Measurements from ENCODE around the gene RAB12. TPM values are rescaled to one million over a fixed set of nuclear protein-coding genes. Genes with fewer than 3 reads are reported as not detected.

RAB12 gene, protein sequence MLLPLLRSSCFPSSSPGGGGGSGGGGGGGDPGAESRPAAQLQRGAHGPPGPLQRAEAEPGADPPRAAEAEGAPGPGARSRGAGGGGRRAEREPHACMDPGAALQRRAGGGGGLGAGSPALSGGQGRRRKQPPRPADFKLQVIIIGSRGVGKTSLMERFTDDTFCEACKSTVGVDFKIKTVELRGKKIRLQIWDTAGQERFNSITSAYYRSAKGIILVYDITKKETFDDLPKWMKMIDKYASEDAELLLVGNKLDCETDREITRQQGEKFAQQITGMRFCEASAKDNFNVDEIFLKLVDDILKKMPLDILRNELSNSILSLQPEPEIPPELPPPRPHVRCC
- total RNA-seq = 44.9 and 45.0 TPM in 2 replicates

DNA sequence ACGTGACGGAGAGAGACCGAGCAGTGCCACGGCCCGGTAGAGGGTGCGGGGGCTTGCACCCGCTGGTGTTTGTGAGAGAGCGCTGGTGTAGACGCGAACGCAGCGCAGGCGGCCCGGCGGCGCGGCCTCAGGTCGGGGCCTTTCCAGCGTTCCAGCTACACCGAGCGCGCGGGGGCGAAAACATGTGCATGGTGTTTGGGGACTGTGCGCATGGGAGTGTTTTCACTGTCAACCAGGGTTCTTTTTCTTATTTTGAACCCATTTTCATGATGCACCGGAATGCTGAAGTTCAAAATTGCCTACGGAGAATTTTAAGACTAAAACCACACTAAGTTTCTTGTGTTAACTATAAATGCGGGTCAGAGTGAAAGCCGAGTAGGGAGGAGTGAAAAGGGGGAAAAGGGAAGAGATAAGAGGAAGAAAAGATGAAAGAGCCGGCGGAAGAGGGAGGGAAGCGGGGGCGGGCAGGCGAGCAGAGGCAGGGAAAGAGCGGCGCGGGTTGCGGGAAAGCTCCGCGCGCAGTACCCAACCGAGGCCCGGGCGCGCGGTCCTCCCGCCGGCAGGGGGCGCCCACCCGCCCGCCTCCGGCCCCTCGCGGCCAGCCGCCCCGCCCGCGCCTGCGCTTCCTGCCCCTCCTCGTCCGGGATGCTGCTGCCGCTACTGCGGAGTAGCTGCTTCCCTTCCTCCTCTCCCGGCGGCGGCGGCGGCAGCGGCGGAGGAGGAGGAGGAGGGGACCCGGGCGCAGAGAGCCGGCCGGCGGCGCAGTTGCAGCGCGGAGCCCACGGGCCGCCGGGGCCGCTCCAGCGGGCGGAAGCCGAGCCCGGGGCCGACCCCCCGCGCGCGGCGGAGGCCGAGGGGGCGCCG lies at the start of gene RAB12:
Gene RAB12, plus strand, starts transcription at position 643 of the 864 bp plus-strand sequence. Its CDS starts 3 bp downstream, at position 646.

Other genes with a start within 250 kb of the RAB12 start
- gene MTCL1, start 96.1 kb downstream of the RAB12 start, total RNA-seq = 11.8 and 14.5 TPM in 2 replicates

Data from airway epithelial cell (primary cell).